ENCODE measurements around the gene CDK5RAP2. TPM values are rescaled to one million over a fixed set of nuclear protein-coding genes. Genes with fewer than 3 reads are reported as not detected.

CDK5RAP2 gene
- total RNA-seq, 3 donors from 2014 or later (not counting 1 experiment from before 2014, with no cell fraction given) = 81.5 to 95.7 (median 82.4) TPM

DNA sequence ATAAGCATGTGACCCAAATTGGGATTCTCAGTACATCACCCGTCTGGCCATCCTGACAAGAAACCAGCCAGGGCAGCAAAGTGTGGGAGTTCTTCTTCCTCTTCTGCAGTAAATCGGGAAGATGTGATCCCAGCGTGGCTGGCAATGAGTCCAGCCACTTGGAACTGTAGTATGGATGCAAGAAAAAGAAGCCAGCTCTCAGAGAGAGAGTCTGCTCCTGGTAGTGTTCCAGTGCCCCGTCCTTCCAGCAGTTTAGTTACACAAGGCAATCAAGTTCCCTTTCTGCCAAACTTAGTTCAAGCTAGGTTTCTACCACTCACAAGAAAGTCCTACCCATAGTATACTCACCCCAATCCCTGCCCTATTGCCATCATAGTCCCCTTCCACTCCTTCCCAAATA lies 65.6 kb downstream of the CDK5RAP2 start:
- ATAC-seq = no peak
- H3K4me1 ChIP-seq (ENCODE audit: control insufficient read depth, insufficient read depth, low read length) = no peaks in the 10 kb centered on the region
- peaks cover 61% of the 10 kb centered on the region for H3K36me3 ChIP-seq (ENCODE audit: control insufficient read depth, insufficient read depth, low read length)
- H3K27me3 ChIP-seq (ENCODE audit: control insufficient read depth, insufficient read depth, low read length) = no peaks in the 10 kb centered on the region
- H3K36me3 Mint-ChIP-seq = peaks cover 12% of the 10 kb centered on the region
- H3K27ac ChIP-seq (ENCODE audit: low read length) = no peak overlapping the region
- H3K27me3 Mint-ChIP-seq (ENCODE audit: low read depth in 2 of 2) = no peaks in the 10 kb centered on the region
- 94% methylated on average over 4 of the region's 4 CpGs for WGBS (ENCODE audit: insufficient coverage)
- H3K4me1 Mint-ChIP-seq = peaks cover 0 to 5% of the 10 kb centered on the region in 2 donors
- H3K4me3 Mint-ChIP-seq = no peak overlapping the region
- no peak for DNase-seq
- H3K9me3 Mint-ChIP-seq = no peaks in the 10 kb centered on the region
- intact Hi-C loops (cut with micrococcal nuclease) = no loop called here
- no peak overlapping the region for H3K27ac Mint-ChIP-seq
- no peak for TF ChIP-seq CTCF (IDR thresholded peaks at IDR 0.05)
- H3K9me3 ChIP-seq (ENCODE audit: control insufficient read depth, insufficient read depth, low read length) = no peaks in the 10 kb centered on the region
- no peak overlapping the region for H3K4me3 ChIP-seq (ENCODE audit: low read length)

DNA sequence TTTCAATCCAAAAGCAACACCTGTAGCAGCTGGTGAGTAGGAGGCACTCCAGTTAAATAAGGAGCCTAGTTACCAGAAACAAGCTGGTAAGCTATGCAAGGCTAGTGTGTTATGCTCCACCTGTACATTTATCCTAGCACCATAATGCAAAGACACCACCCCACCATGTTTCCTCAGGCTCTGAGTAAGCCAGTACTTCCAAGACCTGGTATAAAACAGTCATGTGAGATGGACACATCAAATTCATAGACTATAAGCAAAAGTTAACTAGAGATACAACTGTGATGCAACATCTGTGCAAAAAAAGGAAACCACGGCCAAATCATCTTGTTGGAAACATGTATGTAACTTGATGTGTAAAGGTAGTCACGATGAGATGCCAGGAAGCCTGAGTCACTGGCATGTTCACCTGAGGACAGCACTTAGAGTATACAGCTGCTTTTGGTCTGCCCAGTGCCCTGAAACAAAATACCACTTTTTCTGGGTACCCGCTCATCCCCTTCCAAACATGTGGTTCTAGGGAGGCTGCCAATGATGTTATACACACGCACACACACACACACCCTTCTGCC lies 66.1 kb downstream of the CDK5RAP2 start:
- peaks cover 0 to 5% of the 10 kb centered on the region in 2 donors for H3K4me1 Mint-ChIP-seq
- no peak overlapping the region for H3K27ac Mint-ChIP-seq
- Histone ChIP-seq H3K36me3 (ENCODE audit: control insufficient read depth, insufficient read depth, low read length) (peaks cover 62% of the 10 kb centered on the region), H3K9me3 (ENCODE audit: control insufficient read depth, insufficient read depth, low read length) (no peaks in the 10 kb centered on the region), H3K4me1 (ENCODE audit: control insufficient read depth, insufficient read depth, low read length) (no peaks in the 10 kb centered on the region), H3K27me3 (ENCODE audit: control insufficient read depth, insufficient read depth, low read length) (no peaks in the 10 kb centered on the region), H3K4me3 (ENCODE audit: low read length) (no peak overlapping the region), H3K27ac (ENCODE audit: low read length) (no peak overlapping the region)
- TF ChIP-seq CTCF (IDR thresholded peaks at IDR 0.05) = no peak
- ATAC-seq (no peak), DNase-seq (no peak)
- 98% methylated on average over 4 of the region's 4 CpGs for WGBS (ENCODE audit: insufficient coverage)
- intact Hi-C loops (cut with micrococcal nuclease) = no loop called here
- no peak overlapping the region for H3K4me3 Mint-ChIP-seq
- peaks cover 12% of the 10 kb centered on the region for H3K36me3 Mint-ChIP-seq
- H3K9me3 Mint-ChIP-seq = no peaks in the 10 kb centered on the region
- no peaks in the 10 kb centered on the region for H3K27me3 Mint-ChIP-seq (ENCODE audit: low read depth in 2 of 2)

DNA sequence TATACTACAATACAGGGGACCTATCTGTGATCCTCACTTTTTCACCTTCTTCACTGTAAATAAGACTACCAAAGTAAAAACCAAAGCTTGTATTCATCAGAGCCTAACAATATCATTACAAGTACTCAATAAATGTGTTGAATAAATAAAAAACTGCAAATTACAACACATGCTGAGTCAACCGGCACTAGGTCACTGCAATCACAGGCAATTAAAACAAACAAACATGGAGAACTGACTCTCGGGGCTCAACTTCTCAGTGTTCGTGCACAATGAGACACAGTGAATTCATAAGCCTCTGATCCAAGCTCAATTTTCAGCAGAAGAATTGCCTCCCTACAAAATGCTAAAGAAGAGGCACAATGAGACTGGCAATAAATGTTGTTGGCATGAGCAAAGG lies 69.2 kb downstream of the CDK5RAP2 start:
- no peaks in the 10 kb centered on the region for H3K9me3 ChIP-seq (ENCODE audit: control insufficient read depth, insufficient read depth, low read length)
- no peaks in the 10 kb centered on the region for H3K27me3 Mint-ChIP-seq (ENCODE audit: low read depth in 2 of 2)
- H3K9me3 Mint-ChIP-seq = no peaks in the 10 kb centered on the region
- no peak overlapping the region for H3K27ac ChIP-seq (ENCODE audit: low read length)
- H3K36me3 Mint-ChIP-seq = peaks cover 12% of the 10 kb centered on the region
- ATAC-seq = no peak
- 98% methylated on average over 3 of the region's 3 CpGs for WGBS (ENCODE audit: insufficient coverage)
- intact Hi-C loops (cut with micrococcal nuclease) = no loop called here
- peaks cover under 1 to 10% of the 10 kb centered on the region in 2 donors for H3K4me1 Mint-ChIP-seq
- no peak for DNase-seq
- H3K36me3 ChIP-seq (ENCODE audit: control insufficient read depth, insufficient read depth, low read length) = peaks cover 52% of the 10 kb centered on the region
- no peaks in the 10 kb centered on the region for H3K27me3 ChIP-seq (ENCODE audit: control insufficient read depth, insufficient read depth, low read length)
- no peak overlapping the region for H3K27ac Mint-ChIP-seq
- H3K4me3 ChIP-seq (ENCODE audit: low read length) = no peak overlapping the region
- H3K4me3 Mint-ChIP-seq = no peak overlapping the region
- no peak for TF ChIP-seq CTCF (IDR thresholded peaks at IDR 0.05)
- H3K4me1 ChIP-seq (ENCODE audit: control insufficient read depth, insufficient read depth, low read length) = no peaks in the 10 kb centered on the region

DNA sequence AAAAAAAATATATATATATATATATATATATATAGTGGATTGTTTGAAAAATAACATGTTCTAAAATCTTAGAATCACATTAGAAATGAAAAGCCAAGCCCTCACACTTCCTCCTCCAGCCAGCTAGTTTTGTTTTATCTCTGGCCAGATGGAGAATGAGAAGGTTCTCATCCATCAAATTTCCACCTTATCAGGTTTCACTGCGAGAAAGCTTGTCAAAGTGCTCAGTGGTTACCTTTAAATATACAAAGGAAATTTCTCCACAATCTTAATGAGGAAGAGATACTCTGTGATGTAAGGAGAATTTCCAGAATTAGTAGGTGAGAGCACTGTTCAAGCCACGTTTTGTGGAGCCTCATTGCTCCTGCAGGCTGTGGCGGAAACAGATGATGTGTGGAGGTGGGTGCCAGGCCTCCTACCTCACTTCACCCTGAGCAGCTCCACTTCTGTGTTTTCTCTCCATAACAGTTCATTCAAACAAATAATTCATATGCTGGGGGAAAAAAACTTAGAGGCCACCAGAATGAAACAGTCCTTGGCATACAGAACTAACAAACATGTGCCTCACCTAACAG lies 71.9 kb downstream of the CDK5RAP2 start:
- Mint-ChIP-seq H3K4me3 (no peak overlapping the region), H3K27me3 (ENCODE audit: low read depth in 2 of 2) (no peaks in the 10 kb centered on the region), H3K9me3 (no peaks in the 10 kb centered on the region), H3K36me3 (peaks cover 7% of the 10 kb centered on the region), H3K27ac (no peak overlapping the region), H3K4me1 (peaks cover 14 to 34% of the 10 kb centered on the region in 2 donors)
- intact Hi-C loops (cut with micrococcal nuclease) = no loop called here
- ATAC-seq (no peak), DNase-seq (no peak)
- no peaks in the 10 kb centered on the region for H3K27me3 ChIP-seq (ENCODE audit: control insufficient read depth, insufficient read depth, low read length)
- H3K27ac ChIP-seq (ENCODE audit: low read length) = no peak overlapping the region
- no peaks in the 10 kb centered on the region for H3K4me1 ChIP-seq (ENCODE audit: control insufficient read depth, insufficient read depth, low read length)
- no peak overlapping the region for H3K4me3 ChIP-seq (ENCODE audit: low read length)
- 78% methylated on average over 2 of the region's 3 CpGs for WGBS (ENCODE audit: insufficient coverage)
- H3K9me3 ChIP-seq (ENCODE audit: control insufficient read depth, insufficient read depth, low read length) = no peaks in the 10 kb centered on the region
- H3K36me3 ChIP-seq (ENCODE audit: control insufficient read depth, insufficient read depth, low read length) = peaks cover 37% of the 10 kb centered on the region
- TF ChIP-seq CTCF (IDR thresholded peaks at IDR 0.05) = no peak
